WTC11 (cell line): Measurements from ENCODE around the gene EIF3L. TPM values are rescaled to one million over a fixed set of nuclear protein-coding genes. Genes with fewer than 3 reads are reported as not detected.

ENCODE experiments used
- ATAC-seq: fragments of 200-7000 bp; cut with Tn5 transposase; 2 replicates; pipeline ENCODE4 v1.10.0; 2021; ENCODE audit warnings: mild to moderate bottlenecking, moderate library complexity
- CTCF ChIA-PET: fragments of 300-600 bp; sonication (Branson Sonifier 250); formaldehyde crosslinking; loops from one replicate; lab custom pipeline; 2021; ENCODE audit warnings: antibody characterized with exemption; lab: Charles Lee
- POLR2A ChIA-PET: fragments of 350-600 bp; sonication (Branson Sonifier 250); formaldehyde crosslinking; loops from one replicate; lab custom pipeline; 2021; ENCODE audit warnings: antibody characterized with exemption; lab: Charles Lee
- DNase-seq: peaks from one replicate; pipeline ENCODE4 v3.0.0; 2021; ENCODE audit warnings: low spot score
- H3K27ac Mint-ChIP-seq: 2 replicates; pipeline ENCODE4 v1.8.0; 2021; ENCODE audit warnings: mixed read lengths
- H3K27me3 Mint-ChIP-seq: 2 replicates; pipeline ENCODE4 v1.8.0; 2021; ENCODE audit warnings: low read depth, mild to moderate bottlenecking, moderate library complexity, mixed read lengths
- H3K36me3 Mint-ChIP-seq: 2 replicates; pipeline ENCODE4 v1.8.0; 2021; ENCODE audit warnings: mixed read lengths
- H3K4me1 Mint-ChIP-seq: 2 replicates; pipeline ENCODE4 v1.8.0; 2022; ENCODE audit warnings: mixed read lengths
- H3K4me3 Mint-ChIP-seq: 2 replicates; pipeline ENCODE4 v1.8.0; 2021; ENCODE audit warnings: mild to moderate bottlenecking, moderate library complexity, mixed read lengths
- H3K9me3 Mint-ChIP-seq: 2 replicates; pipeline ENCODE4 v1.8.0; 2021; ENCODE audit warnings: mixed read lengths
- ATF2 ChIP-seq: sonication (generic); formaldehyde crosslinking; IDR thresholded peaks from 2 replicates; pipeline ENCODE4 v1.8.1; 2022; ENCODE audit warnings: low read depth, missing genetic modification reagents, borderline replicate concordance
- ATF3 ChIP-seq: sonication (generic); formaldehyde crosslinking; conservative IDR thresholded peaks from 2 replicates; pipeline ENCODE4 v1.8.1; 2022; ENCODE audit warnings: mild to moderate bottlenecking, missing genetic modification reagents
- ATF6 ChIP-seq: sonication (generic); formaldehyde crosslinking; IDR thresholded peaks from 2 replicates; pipeline ENCODE4 v1.8.1; 2023; ENCODE audit warnings: mild to moderate bottlenecking, missing genetic modification reagents
- CDX4 ChIP-seq: fragments of 250-450 bp; sonication (Bioruptor Pico); IDR thresholded peaks from 2 replicates; pipeline ENCODE4 v1.9.0; 2021; ENCODE audit warnings: moderate library complexity, mild to moderate bottlenecking, inconsistent platforms, borderline replicate concordance
- ERG ChIP-seq: fragments of 250-450 bp; sonication (Bioruptor Pico); IDR thresholded peaks from 2 replicates; pipeline ENCODE4 v1.8.0; 2021; ENCODE audit warnings: mild to moderate bottlenecking
- FOXK1 ChIP-seq: sonication (generic); formaldehyde crosslinking; IDR thresholded peaks from 2 replicates; pipeline ENCODE4 v1.8.0; 2022; ENCODE audit warnings: mild to moderate bottlenecking, moderate library complexity, missing genetic modification reagents
- HMGA2 ChIP-seq: fragments of 250-450 bp; sonication (Bioruptor Pico); IDR thresholded peaks from 2 replicates; pipeline ENCODE4 v1.4.0; 2021; ENCODE audit warnings: mild to moderate bottlenecking, moderate library complexity
- JAZF1 ChIP-seq: fragments of 250-450 bp; sonication (Bioruptor Pico); IDR thresholded peaks from 2 replicates; pipeline ENCODE4 v1.9.0; 2021; ENCODE audit warnings: moderate library complexity, mild to moderate bottlenecking, inconsistent platforms
- MYBL2 ChIP-seq: sonication (generic); formaldehyde crosslinking; IDR thresholded peaks from 2 replicates; pipeline ENCODE4 v1.8.1; 2023; ENCODE audit warnings: mild to moderate bottlenecking, moderate library complexity, missing genetic modification reagents
- NR1H2 ChIP-seq: sonication (generic); formaldehyde crosslinking; IDR thresholded peaks from 2 replicates; pipeline ENCODE4 v1.9.0; 2021; ENCODE audit warnings: mild to moderate bottlenecking, moderate library complexity, missing genetic modification reagents
- NR2C2 ChIP-seq: sonication (generic); formaldehyde crosslinking; IDR thresholded peaks from 2 replicates; pipeline ENCODE4 v1.8.0; 2022; ENCODE audit warnings: mild to moderate bottlenecking, missing genetic modification reagents
- SMAD3 ChIP-seq: sonication (generic); formaldehyde crosslinking; IDR thresholded peaks from 2 replicates; pipeline ENCODE4 v1.8.0; 2022; ENCODE audit warnings: missing genetic modification reagents, mild to moderate bottlenecking, borderline replicate concordance
- SMAD4 ChIP-seq: sonication (generic); formaldehyde crosslinking; IDR thresholded peaks from 2 replicates; pipeline ENCODE4 v1.8.0; 2022; ENCODE audit warnings: mild to moderate bottlenecking, missing genetic modification reagents
- SOX15 ChIP-seq: fragments of 250-450 bp; sonication (Bioruptor Pico); IDR thresholded peaks from 2 replicates; pipeline ENCODE4 v1.9.0; 2021; ENCODE audit warnings: mild to moderate bottlenecking
- TEAD4 ChIP-seq: sonication (generic); formaldehyde crosslinking; IDR thresholded peaks from 2 replicates; pipeline ENCODE4 v1.8.0; 2022; ENCODE audit warnings: mild to moderate bottlenecking, missing genetic modification reagents
- ZNF416 ChIP-seq: fragments of 250-450 bp; sonication (Bioruptor Pico); IDR thresholded peaks from 2 replicates; pipeline ENCODE4 v1.9.0; 2021; ENCODE audit warnings: mild to moderate bottlenecking, inconsistent platforms
- ZNF425 ChIP-seq: fragments of 250-450 bp; sonication (Bioruptor Pico); conservative IDR thresholded peaks from 2 replicates; pipeline ENCODE4 v1.9.0; 2021; ENCODE audit warnings: mild to moderate bottlenecking
- ZNF532 ChIP-seq: fragments of 250-450 bp; sonication (Bioruptor Pico); IDR thresholded peaks from 2 replicates; pipeline ENCODE4 v1.9.0; 2021; ENCODE audit warnings: mild to moderate bottlenecking, borderline replicate concordance
- ZSCAN18 ChIP-seq: fragments of 250-450 bp; sonication (Bioruptor Pico); IDR thresholded peaks from 2 replicates; pipeline ENCODE4 v2.1.2; 2022; ENCODE audit warnings: mild to moderate bottlenecking, moderate library complexity
- total RNA-seq: library from RNA; stranded (reverse); gene quantifications from 3 replicates; pipeline ENCODE4 v1.2.3, GENCODE V29; 2021

The EIF3L gene
- total RNA-seq, 1 experiment from 2014 or later, result 611 TPM

GRCh38 chr22:37880668-37881440, 31.6 kb downstream of the EIF3L start:
- Mint-ChIP-seq H3K36me3 (peaks cover 69% of the 10 kb centered on the region), H3K27ac (no peak overlapping the region), H3K27me3 (no peaks in the 10 kb centered on the region), H3K4me3 (no peak overlapping the region), H3K9me3 (no peaks in the 10 kb centered on the region), H3K4me1 (no peaks in the 10 kb centered on the region)
- DNase-seq, result no peak
- ChIA-PET CTCF (interaction anchor here (2.2 kb wide), 1 partner anchor 17 kb away, joined by 8 read pairs; no protein-coding TSS in a partner anchor), POLR2A (no interaction called here)
- no peak for TF ChIP-seq ATF6
- TF ChIP-seq SOX15 (CRISPR knock-in tag), result no peak
- no peak for TF ChIP-seq NR2C2 (CRISPR knock-in tag)
- no peak for ATAC-seq

GRCh38 chr22:37884420-37884819, 35.2 kb downstream of the EIF3L start:
- Mint-ChIP-seq H3K36me3 (peaks cover 64% of the 10 kb centered on the region), H3K27ac (no peak overlapping the region), H3K9me3 (no peaks in the 10 kb centered on the region), H3K4me1 (no peaks in the 10 kb centered on the region), H3K4me3 (no peak overlapping the region), H3K27me3 (no peaks in the 10 kb centered on the region)
- CTCF ChIA-PET, result interaction anchor here (1.7 kb wide), 1 partner anchor 21 kb away, joined by 6 read pairs; no protein-coding TSS in a partner anchor
- no peak for ATAC-seq
- POLR2A ChIA-PET, result no interaction called here
- no peak for DNase-seq
- no peak for TF ChIP-seq SMAD4
- no peak for TF ChIP-seq CDX4 (CRISPR knock-in tag)
- TF ChIP-seq ZNF416 (CRISPR knock-in tag), result no peak
- TF ChIP-seq FOXK1 (CRISPR knock-in tag), result no peak
- TF ChIP-seq MYBL2 (CRISPR knock-in tag), result no peak
- TF ChIP-seq TEAD4, result no peak
- no peak for TF ChIP-seq ZNF532 (CRISPR knock-in tag)
- no peak for TF ChIP-seq ATF2 (CRISPR knock-in tag)
- no peak for TF ChIP-seq ATF3 (CRISPR knock-in tag)
- no peak for TF ChIP-seq ERG (CRISPR knock-in tag)
- no peak for TF ChIP-seq JAZF1
- no peak for TF ChIP-seq SOX15 (CRISPR knock-in tag)
- no peak for TF ChIP-seq ZNF425 (CRISPR knock-in tag)
- no peak for TF ChIP-seq SMAD3 (CRISPR knock-in tag)
- TF ChIP-seq ZSCAN18 (CRISPR knock-in tag), result no peak
- TF ChIP-seq HMGA2, result no peak
- TF ChIP-seq NR1H2, result no peak
